Endothelial cell of umbilical vein (primary cell): ENCODE data around the gene RSRC2.

ENCODE experiments used
- CTCF ChIP-seq, 2 donors: IDR thresholded peaks; 1 replicate in 1 of 2; 2 replicates in 1 of 2; pipeline ENCODE4 v1.5.1; 2011; ENCODE audit warnings: low read length in 2 of 2, mild to moderate bottlenecking in 2 of 2, moderate library complexity in 2 of 2, control low read depth in 1 of 2, inconsistent platforms in 1 of 2, low read depth in 1 of 2; ENCODE audit not compliant: insufficient read depth in 1 of 2; ENCODE audit errors: extremely low read depth in 1 of 2
- EZH2 ChIP-seq: IDR thresholded peaks from 2 replicates; pipeline ENCODE4 v1.6.1; 2012; ENCODE audit warnings: borderline replicate concordance, low read depth, mild to moderate bottlenecking, moderate library complexity, low read length, inconsistent platforms; ENCODE audit not compliant: severe bottlenecking
- FOS ChIP-seq: IDR thresholded peaks from 2 replicates; pipeline ENCODE4 v1.6.1; 2011; ENCODE audit warnings: mild to moderate bottlenecking, low read length, moderate library complexity, borderline replicate concordance; ENCODE audit not compliant: insufficient read depth
- JUN ChIP-seq: IDR thresholded peaks from 2 replicates; pipeline ENCODE4 v1.6.1; 2011; ENCODE audit warnings: borderline replicate concordance, low read depth; ENCODE audit not compliant: insufficient read length, insufficient read depth
- MAX ChIP-seq: IDR thresholded peaks from 2 replicates; pipeline ENCODE4 v1.6.1; 2011; ENCODE audit not compliant: insufficient read depth, insufficient read length
- MYC ChIP-seq: IDR thresholded peaks from one replicate; pipeline ENCODE4 v1.6.1; 2011; ENCODE audit warnings: mild to moderate bottlenecking, low read depth, low read length
- POLR2A ChIP-seq: IDR thresholded peaks from 2 replicates; pipeline ENCODE4 v1.6.1; 2012; ENCODE audit warnings: low read depth, mild to moderate bottlenecking, control low read depth, low read length
- POLR2AphosphoS5 ChIP-seq: IDR thresholded peaks from 2 replicates; pipeline ENCODE4 v1.6.1; 2012; ENCODE audit warnings: low read depth, mild to moderate bottlenecking, control low read depth, low read length, moderate library complexity; ENCODE audit not compliant: insufficient read depth

- TF ChIP-seq POLR2A = no peak
- TF ChIP-seq CTCF (IDR thresholded peaks at IDR 0.05; ENCODE audit: extremely low read depth in 1 of 2, insufficient read depth in 1 of 2, low read depth in 1 of 2, low read length in 2 of 2) = no peak
- no peak for TF ChIP-seq MYC
- no peak for TF ChIP-seq POLR2AphosphoS5
- TF ChIP-seq EZH2 = no peak
- no peak for TF ChIP-seq FOS
- no peak for TF ChIP-seq JUN
- no peak for TF ChIP-seq MAX
Observed at GRCh38 chr12:122489038-122489437, 37.7 kb downstream of the RSRC2 start.
